Gastroesophageal sphincter (tissue), 3 donors: ENCODE results near the gene SLC22A31.

Experiments
- POLR2A ChIP-seq, 2 donors: fragments of 450-650 bp; IDR thresholded peaks; one replicate each; pipeline ENCODE4 v1.6.1; 2017; ENCODE audit warnings: antibody characterized with exemption in 2 of 2, mild to moderate bottlenecking in 2 of 2, moderate library complexity in 1 of 2
- POLR2AphosphoS5 ChIP-seq: sonication (generic); formaldehyde crosslinking; IDR thresholded peaks from one replicate; pipeline ENCODE4 v1.6.1; 2017; ENCODE audit warnings: antibody characterized with exemption
- TF ChIP-seq, protein P1 (sequence below), 4 experiments: fragments of 200-600 bp in 2 of 4; fragments of 450-650 bp in 2 of 4; sonication (generic) in 1 of 4; IDR thresholded peaks; one replicate each; pipeline ENCODE4 v1.5.1; 2017 to 2019; ENCODE audit warnings: antibody characterized with exemption in 4 of 4, mild to moderate bottlenecking in 2 of 4, moderate library complexity in 2 of 4

DNA sequence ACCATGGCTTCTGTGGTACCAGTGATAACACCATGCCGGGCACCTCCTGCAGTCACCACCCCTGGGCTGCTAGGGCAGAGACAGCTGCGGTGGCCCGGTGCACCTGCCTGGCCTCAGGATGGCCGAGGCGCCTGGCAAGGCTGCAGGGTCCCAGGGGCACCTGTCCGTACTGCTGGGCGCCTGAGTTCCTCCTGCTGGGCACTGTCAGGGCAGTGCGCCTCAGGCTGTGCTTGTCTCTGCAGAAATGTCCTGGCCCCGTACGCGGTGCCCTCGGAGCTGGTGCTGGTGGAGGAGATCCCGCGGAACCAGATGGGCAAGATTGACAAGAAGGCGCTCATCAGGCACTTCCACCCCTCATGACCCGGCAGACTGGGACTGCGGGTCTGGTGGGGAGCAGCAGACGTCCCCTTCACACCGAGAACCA lies 46.5 kb downstream of the SLC22A31 start:
- TF ChIP-seq POLR2AphosphoS5 (no peak), POLR2A (IDR thresholded peaks at IDR 0.05) (no peak)
- TF ChIP-seq, protein P1, sequence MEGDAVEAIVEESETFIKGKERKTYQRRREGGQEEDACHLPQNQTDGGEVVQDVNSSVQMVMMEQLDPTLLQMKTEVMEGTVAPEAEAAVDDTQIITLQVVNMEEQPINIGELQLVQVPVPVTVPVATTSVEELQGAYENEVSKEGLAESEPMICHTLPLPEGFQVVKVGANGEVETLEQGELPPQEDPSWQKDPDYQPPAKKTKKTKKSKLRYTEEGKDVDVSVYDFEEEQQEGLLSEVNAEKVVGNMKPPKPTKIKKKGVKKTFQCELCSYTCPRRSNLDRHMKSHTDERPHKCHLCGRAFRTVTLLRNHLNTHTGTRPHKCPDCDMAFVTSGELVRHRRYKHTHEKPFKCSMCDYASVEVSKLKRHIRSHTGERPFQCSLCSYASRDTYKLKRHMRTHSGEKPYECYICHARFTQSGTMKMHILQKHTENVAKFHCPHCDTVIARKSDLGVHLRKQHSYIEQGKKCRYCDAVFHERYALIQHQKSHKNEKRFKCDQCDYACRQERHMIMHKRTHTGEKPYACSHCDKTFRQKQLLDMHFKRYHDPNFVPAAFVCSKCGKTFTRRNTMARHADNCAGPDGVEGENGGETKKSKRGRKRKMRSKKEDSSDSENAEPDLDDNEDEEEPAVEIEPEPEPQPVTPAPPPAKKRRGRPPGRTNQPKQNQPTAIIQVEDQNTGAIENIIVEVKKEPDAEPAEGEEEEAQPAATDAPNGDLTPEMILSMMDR (IDR thresholded peaks at IDR 0.05), result no peak
